GM12878 (cell line): Measurements from ENCODE around the gene ELF2. TPM values are rescaled to one million over a fixed set of nuclear protein-coding genes. Genes with fewer than 3 reads are reported as not detected.

Source experiments
- BRCA1 ChIP-seq: IDR thresholded peaks from 2 replicates; pipeline ENCODE4 v1.6.1; 2011; ENCODE audit warnings: low read depth, low read length, improper control_type of control experiment
- CEBPB ChIP-seq, 2 experiments: fragments of 150-350 bp in 1 of 2; IDR thresholded peaks; 2 replicates each; pipeline ENCODE4 v1.6.1; 2012 to 2014; ENCODE audit warnings: low read depth in 2 of 2, low read length in 2 of 2, borderline replicate concordance in 1 of 2, inconsistent platforms in 1 of 2
- CHD1 ChIP-seq: IDR thresholded peaks from 2 replicates; pipeline ENCODE4 v1.6.1; 2012; ENCODE audit warnings: low read depth, low read length, improper control_type of control experiment
- EZH2 ChIP-seq: IDR thresholded peaks from 2 replicates; pipeline ENCODE4 v1.6.1; 2012; ENCODE audit warnings: low read depth, mild to moderate bottlenecking, control low read depth, inconsistent platforms, low read length, borderline replicate concordance; ENCODE audit not compliant: control insufficient read depth
- IRF4 ChIP-seq: IDR thresholded peaks from 2 replicates; pipeline ENCODE4 v1.6.1; 2011; ENCODE audit warnings: low read depth, low read length
- MEF2A ChIP-seq: IDR thresholded peaks from 2 replicates; pipeline ENCODE4 v1.6.1; 2011; ENCODE audit warnings: low read depth, mild to moderate bottlenecking, low read length, moderate library complexity; ENCODE audit not compliant: insufficient read depth
- NBN ChIP-seq: fragments of 450-650 bp; IDR thresholded peaks from 2 replicates; pipeline ENCODE4 v1.6.1; 2016
- NRF1 ChIP-seq: conservative IDR thresholded peaks from 2 replicates; pipeline ENCODE4 v1.6.1; 2011; ENCODE audit warnings: mild to moderate bottlenecking, low read depth, low read length, improper control_type of control experiment
- POLR2AphosphoS2 ChIP-seq: IDR thresholded peaks from 2 replicates; pipeline ENCODE4 v1.6.1; 2011; ENCODE audit warnings: low read depth, mild to moderate bottlenecking, low read length, improper control_type of control experiment, moderate library complexity
- RAD21 ChIP-seq: IDR thresholded peaks from 2 replicates; pipeline ENCODE4 v1.6.1; 2011; ENCODE audit warnings: mild to moderate bottlenecking, low read depth, low read length, moderate library complexity; ENCODE audit not compliant: insufficient read depth
- RFX5 ChIP-seq: IDR thresholded peaks from 2 replicates; pipeline ENCODE4 v1.6.1; 2011; ENCODE audit warnings: low read depth, low read length, improper control_type of control experiment
- SMAD5 ChIP-seq: IDR thresholded peaks from 2 replicates; pipeline ENCODE4 v1.6.1; 2016; ENCODE audit warnings: antibody characterized with exemption, low read depth
- SMARCA5 ChIP-seq: fragments of 450-650 bp; IDR thresholded peaks from 2 replicates; pipeline ENCODE4 v1.6.1; 2017; ENCODE audit warnings: mild to moderate bottlenecking
- SMC3 ChIP-seq: IDR thresholded peaks from 2 replicates; pipeline ENCODE4 v1.6.1; 2011; ENCODE audit warnings: low read length, improper control_type of control experiment, borderline replicate concordance
- SRF ChIP-seq, 2 experiments: IDR thresholded peaks; 2 replicates each; pipeline ENCODE4 v1.6.1; 2011; ENCODE audit warnings: low read depth in 2 of 2, low read length in 2 of 2, mild to moderate bottlenecking in 1 of 2, moderate library complexity in 1 of 2
- TAF1 ChIP-seq: IDR thresholded peaks from 2 replicates; pipeline ENCODE4 v1.6.1; 2011; ENCODE audit warnings: mild to moderate bottlenecking, low read depth, low read length, borderline replicate concordance
- YY1 ChIP-seq: IDR thresholded peaks from 2 replicates; pipeline ENCODE4 v1.6.1; 2011; ENCODE audit warnings: low read depth, mild to moderate bottlenecking, low read length
- ZNF24 ChIP-seq: fragments of 450-650 bp; IDR thresholded peaks from 2 replicates; pipeline ENCODE4 v1.6.1; 2017; ENCODE audit warnings: antibody characterized with exemption, mild to moderate bottlenecking
- ZZZ3 ChIP-seq: IDR thresholded peaks from 2 replicates; pipeline ENCODE4 v1.6.1; 2011; ENCODE audit warnings: low read depth; ENCODE audit not compliant: control insufficient read depth, insufficient read length
- polyA plus RNA-seq, 11 experiments: library from polyadenylated mRNA; depleted of rRNA in 4 of 11; unstranded in 6 of 11; stranded (reverse) in 5 of 11; fragments of >200 nt; fragmentation: Nextera tagmentation in 4 of 11; fragmentation: Illumina TruSeq in 1 of 11; extraction: Ambion mirVana in 4 of 11; extraction: Trizol in 1 of 11; gene quantifications; 1 replicate in 1 of 11; 2 replicates in 10 of 11; pipeline versions ENCODE4 v1.2.1 to v1.2.3, GENCODE V29; 2011 to 2016; ENCODE audit warnings: inconsistent platforms in 2 of 11, missing spikeins in 2 of 11, low read depth in 1 of 11
- total RNA-seq, 4 experiments: library from RNA; depleted of rRNA in 3 of 4; stranded (reverse); fragments of >200 nt in 3 of 4; fragmentation: Illumina TruSeq in 1 of 4; extraction: Trizol in 1 of 4; gene quantifications; 2 replicates each; pipeline versions ENCODE4 v1.2.1 to v1.2.3, GENCODE V29; 2013 to 2021
- TF ChIP-seq, protein P1 (sequence below): fragments of 450-650 bp; formaldehyde crosslinking; IDR thresholded peaks from 2 replicates; pipeline ENCODE4 v1.5.0; 2022; ENCODE audit warnings: mild to moderate bottlenecking, missing genetic modification characterization
- TF ChIP-seq, protein P2 (sequence below), 3 experiments: IDR thresholded peaks in 2 of 3; conservative IDR thresholded peaks in 1 of 3; 2 replicates each; pipeline ENCODE4 v1.5.1; 2011; ENCODE audit warnings: low read depth in 3 of 3, low read length in 3 of 3, mild to moderate bottlenecking in 3 of 3, control low read depth in 2 of 3, moderate library complexity in 2 of 3, inconsistent platforms in 1 of 3, mixed read lengths in 1 of 3; ENCODE audit not compliant: control insufficient read depth in 2 of 3, insufficient read depth in 1 of 3; ENCODE audit errors: extremely low read depth in 1 of 3
- TF ChIP-seq, protein P3 (sequence below): fragments of 450-650 bp; conservative IDR thresholded peaks from 2 replicates; pipeline ENCODE4 v1.6.1; 2017; ENCODE audit warnings: mild to moderate bottlenecking, moderate library complexity
- TF ChIP-seq, protein P4 (sequence below): fragments of 450-650 bp; IDR thresholded peaks from 2 replicates; pipeline ENCODE4 v1.6.1; 2017; ENCODE audit warnings: mild to moderate bottlenecking, low read depth, inconsistent platforms; ENCODE audit not compliant: poor library complexity, severe bottlenecking

ELF2 gene
- total and polyA plus RNA-seq, 10 of the 15 experiments (the other 5 are each of a cell fraction or from before 2014, with no cell fraction given): 10.5 to 30.1 (median 20.5) TPM

DNA sequence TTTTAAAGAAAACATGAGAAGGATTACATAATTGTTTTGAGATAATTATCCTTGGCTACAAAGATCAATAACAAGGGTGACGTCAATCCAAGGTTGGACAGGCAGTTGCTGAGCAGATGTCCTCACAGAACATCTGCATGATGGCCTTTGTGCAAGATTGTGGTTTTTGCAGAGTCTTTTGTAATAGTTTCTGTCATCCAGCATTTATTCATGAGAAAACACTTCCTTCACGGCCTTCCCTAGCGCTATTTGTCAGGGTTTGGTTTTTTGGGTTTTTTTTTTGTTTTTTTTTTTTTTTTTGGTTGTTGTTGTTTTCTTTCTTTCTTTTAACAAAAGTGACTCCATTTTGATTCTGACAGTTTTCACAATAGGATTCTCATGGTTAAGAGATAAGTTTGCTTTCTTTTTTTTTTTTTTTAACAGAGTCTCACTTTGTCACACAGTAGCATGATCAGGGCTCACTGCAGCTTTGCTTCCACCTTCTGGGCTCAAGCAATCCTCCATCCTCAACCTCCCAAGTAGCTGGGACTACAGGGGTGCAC is 31.5 kb upstream of the ELF2 start (continued):
- TF ChIP-seq, protein P1, sequence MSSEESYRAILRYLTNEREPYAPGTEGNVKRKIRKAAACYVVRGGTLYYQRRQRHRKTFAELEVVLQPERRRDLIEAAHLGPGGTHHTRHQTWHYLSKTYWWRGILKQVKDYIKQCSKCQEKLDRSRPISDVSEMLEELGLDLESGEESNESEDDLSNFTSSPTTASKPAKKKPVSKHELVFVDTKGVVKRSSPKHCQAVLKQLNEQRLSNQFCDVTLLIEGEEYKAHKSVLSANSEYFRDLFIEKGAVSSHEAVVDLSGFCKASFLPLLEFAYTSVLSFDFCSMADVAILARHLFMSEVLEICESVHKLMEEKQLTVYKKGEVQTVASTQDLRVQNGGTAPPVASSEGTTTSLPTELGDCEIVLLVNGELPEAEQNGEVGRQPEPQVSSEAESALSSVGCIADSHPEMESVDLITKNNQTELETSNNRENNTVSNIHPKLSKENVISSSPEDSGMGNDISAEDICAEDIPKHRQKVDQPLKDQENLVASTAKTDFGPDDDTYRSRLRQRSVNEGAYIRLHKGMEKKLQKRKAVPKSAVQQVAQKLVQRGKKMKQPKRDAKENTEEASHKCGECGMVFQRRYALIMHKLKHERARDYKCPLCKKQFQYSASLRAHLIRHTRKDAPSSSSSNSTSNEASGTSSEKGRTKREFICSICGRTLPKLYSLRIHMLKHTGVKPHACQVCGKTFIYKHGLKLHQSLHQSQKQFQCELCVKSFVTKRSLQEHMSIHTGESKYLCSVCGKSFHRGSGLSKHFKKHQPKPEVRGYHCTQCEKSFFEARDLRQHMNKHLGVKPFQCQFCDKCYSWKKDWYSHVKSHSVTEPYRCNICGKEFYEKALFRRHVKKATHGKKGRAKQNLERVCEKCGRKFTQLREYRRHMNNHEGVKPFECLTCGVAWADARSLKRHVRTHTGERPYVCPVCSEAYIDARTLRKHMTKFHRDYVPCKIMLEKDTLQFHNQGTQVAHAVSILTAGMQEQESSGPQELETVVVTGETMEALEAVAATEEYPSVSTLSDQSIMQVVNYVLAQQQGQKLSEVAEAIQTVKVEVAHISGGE: no peak
- TF ChIP-seq, protein P2, sequence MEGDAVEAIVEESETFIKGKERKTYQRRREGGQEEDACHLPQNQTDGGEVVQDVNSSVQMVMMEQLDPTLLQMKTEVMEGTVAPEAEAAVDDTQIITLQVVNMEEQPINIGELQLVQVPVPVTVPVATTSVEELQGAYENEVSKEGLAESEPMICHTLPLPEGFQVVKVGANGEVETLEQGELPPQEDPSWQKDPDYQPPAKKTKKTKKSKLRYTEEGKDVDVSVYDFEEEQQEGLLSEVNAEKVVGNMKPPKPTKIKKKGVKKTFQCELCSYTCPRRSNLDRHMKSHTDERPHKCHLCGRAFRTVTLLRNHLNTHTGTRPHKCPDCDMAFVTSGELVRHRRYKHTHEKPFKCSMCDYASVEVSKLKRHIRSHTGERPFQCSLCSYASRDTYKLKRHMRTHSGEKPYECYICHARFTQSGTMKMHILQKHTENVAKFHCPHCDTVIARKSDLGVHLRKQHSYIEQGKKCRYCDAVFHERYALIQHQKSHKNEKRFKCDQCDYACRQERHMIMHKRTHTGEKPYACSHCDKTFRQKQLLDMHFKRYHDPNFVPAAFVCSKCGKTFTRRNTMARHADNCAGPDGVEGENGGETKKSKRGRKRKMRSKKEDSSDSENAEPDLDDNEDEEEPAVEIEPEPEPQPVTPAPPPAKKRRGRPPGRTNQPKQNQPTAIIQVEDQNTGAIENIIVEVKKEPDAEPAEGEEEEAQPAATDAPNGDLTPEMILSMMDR (IDR thresholded peaks at IDR 0.05 in 2 of 3, conservative IDR thresholded peaks at IDR 0.05 in 1 of 3; ENCODE audit: control insufficient read depth in 2 of 3, extremely low read depth in 1 of 3, insufficient read depth in 1 of 3, low read depth in 3 of 3, low read length in 3 of 3): no peak
- no peak for TF ChIP-seq ZZZ3
- TF ChIP-seq ZNF24: no peak
- no peak for TF ChIP-seq BRCA1
- TF ChIP-seq SMC3: no peak
- no peak for TF ChIP-seq TAF1
- TF ChIP-seq, protein P3, sequence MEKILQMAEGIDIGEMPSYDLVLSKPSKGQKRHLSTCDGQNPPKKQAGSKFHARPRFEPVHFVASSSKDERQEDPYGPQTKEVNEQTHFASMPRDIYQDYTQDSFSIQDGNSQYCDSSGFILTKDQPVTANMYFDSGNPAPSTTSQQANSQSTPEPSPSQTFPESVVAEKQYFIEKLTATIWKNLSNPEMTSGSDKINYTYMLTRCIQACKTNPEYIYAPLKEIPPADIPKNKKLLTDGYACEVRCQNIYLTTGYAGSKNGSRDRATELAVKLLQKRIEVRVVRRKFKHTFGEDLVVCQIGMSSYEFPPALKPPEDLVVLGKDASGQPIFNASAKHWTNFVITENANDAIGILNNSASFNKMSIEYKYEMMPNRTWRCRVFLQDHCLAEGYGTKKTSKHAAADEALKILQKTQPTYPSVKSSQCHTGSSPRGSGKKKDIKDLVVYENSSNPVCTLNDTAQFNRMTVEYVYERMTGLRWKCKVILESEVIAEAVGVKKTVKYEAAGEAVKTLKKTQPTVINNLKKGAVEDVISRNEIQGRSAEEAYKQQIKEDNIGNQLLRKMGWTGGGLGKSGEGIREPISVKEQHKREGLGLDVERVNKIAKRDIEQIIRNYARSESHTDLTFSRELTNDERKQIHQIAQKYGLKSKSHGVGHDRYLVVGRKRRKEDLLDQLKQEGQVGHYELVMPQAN: no peak
- no peak for TF ChIP-seq YY1
- TF ChIP-seq SMARCA5: no peak
- no peak for TF ChIP-seq MEF2A
- no peak for TF ChIP-seq NRF1
- TF ChIP-seq CHD1: no peak
- no peak for TF ChIP-seq POLR2AphosphoS2
- TF ChIP-seq RFX5: no peak
- no peak for TF ChIP-seq SMAD5
- no peak for TF ChIP-seq SRF (IDR thresholded peaks at IDR 0.05; ENCODE audit: low read depth in 2 of 2, low read length in 2 of 2)
- no peak for TF ChIP-seq NBN
- TF ChIP-seq CEBPB (IDR thresholded peaks at IDR 0.05; ENCODE audit: borderline replicate concordance in 1 of 2, low read depth in 2 of 2, low read length in 2 of 2): no peak
- TF ChIP-seq IRF4: no peak
- TF ChIP-seq EZH2: no peak
- no peak for TF ChIP-seq RAD21
- TF ChIP-seq, protein P4, sequence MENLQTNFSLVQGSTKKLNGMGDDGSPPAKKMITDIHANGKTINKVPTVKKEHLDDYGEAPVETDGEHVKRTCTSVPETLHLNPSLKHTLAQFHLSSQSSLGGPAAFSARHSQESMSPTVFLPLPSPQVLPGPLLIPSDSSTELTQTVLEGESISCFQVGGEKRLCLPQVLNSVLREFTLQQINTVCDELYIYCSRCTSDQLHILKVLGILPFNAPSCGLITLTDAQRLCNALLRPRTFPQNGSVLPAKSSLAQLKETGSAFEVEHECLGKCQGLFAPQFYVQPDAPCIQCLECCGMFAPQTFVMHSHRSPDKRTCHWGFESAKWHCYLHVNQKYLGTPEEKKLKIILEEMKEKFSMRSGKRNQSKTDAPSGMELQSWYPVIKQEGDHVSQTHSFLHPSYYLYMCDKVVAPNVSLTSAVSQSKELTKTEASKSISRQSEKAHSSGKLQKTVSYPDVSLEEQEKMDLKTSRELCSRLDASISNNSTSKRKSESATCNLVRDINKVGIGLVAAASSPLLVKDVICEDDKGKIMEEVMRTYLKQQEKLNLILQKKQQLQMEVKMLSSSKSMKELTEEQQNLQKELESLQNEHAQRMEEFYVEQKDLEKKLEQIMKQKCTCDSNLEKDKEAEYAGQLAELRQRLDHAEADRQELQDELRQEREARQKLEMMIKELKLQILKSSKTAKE: no peak
